ENCODE measurements around the gene DIPK1C.

The DIPK1C gene

DNA sequence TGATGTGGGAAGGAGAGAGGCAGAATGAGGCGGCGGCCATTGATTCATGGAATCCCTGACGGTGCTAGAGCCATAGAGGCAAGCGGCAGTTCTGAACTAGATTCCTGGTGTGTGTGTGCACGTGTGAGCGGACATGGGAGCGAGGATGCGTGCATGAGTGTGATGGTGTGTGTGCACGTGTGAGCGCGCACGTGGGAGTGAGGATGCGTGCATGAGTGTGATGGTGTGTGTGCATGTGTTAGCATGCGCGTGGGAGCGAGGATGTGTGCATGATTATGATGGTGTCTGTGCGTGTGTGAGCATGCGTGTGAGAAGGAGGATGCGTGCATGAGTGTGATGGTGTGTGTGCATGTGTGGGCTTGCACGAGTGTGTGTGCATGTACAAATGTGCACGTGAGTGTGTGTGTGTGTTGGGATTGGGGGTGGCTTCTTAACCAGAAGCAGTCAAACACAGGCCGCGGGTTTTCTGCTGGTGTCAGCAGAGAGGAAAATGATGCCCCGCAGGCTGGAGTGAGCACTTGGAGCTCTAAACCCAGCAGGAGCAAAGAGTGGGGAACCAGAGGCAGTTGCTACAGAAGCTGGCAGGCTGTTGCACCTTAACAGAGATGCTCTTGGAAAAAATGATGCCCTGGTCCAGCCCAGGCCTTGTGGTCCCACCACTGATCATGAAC is 29.5 kb downstream of the DIPK1C start:
- TF ChIP-seq, protein P1, sequence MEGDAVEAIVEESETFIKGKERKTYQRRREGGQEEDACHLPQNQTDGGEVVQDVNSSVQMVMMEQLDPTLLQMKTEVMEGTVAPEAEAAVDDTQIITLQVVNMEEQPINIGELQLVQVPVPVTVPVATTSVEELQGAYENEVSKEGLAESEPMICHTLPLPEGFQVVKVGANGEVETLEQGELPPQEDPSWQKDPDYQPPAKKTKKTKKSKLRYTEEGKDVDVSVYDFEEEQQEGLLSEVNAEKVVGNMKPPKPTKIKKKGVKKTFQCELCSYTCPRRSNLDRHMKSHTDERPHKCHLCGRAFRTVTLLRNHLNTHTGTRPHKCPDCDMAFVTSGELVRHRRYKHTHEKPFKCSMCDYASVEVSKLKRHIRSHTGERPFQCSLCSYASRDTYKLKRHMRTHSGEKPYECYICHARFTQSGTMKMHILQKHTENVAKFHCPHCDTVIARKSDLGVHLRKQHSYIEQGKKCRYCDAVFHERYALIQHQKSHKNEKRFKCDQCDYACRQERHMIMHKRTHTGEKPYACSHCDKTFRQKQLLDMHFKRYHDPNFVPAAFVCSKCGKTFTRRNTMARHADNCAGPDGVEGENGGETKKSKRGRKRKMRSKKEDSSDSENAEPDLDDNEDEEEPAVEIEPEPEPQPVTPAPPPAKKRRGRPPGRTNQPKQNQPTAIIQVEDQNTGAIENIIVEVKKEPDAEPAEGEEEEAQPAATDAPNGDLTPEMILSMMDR (IDR thresholded peaks at IDR 0.05; ENCODE audit: low read depth, low read length), result no peak
- H3K4me3 ChIP-seq (replicated peaks in 1 of 2; ENCODE audit: low read depth in 2 of 2, low read length in 2 of 2), result no peak overlapping the region

GRCh38 chr18:74425876-74426275 is 31.2 kb downstream of the DIPK1C start:
- DNase-seq (ENCODE audit: low read depth in 2 of 2), result no peak
- TF ChIP-seq, protein P1 (IDR thresholded peaks at IDR 0.05; ENCODE audit: low read depth, low read length), result no peak

More for the DNA sequence above, 29.5 kb downstream of the DIPK1C start:
- no peak for DNase-seq (ENCODE audit: low read depth in 2 of 2)

DNA sequence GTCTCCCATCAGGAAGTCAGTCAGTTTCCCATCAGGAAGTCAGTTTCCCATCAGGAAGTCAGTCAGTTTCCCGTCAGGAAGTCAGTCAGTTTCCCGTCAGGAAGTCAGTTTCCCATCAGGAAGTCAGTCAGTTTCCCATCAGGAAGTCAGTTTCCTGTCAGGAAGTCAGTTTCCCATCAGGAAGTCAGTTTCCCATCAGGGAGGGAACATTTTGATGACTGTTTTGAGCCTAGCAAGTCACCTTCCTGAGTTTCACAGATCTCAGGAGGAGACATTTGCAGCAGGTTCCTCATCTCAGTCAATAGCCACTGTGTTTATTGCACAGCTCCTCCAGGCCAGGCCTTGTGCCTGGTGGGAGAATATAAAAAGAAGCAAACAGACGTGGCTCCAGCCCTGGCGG is 31.9 kb downstream of the DIPK1C start:
- DNase-seq (ENCODE audit: low read depth in 2 of 2), result no peak
- no peak overlapping the region for H3K4me3 ChIP-seq (replicated peaks in 1 of 2; ENCODE audit: low read depth in 2 of 2, low read length in 2 of 2)
- TF ChIP-seq, protein P1 (IDR thresholded peaks at IDR 0.05; ENCODE audit: low read depth, low read length), result no peak

More at GRCh38 chr18:74425876-74426275, 31.2 kb downstream of the DIPK1C start:
- H3K4me3 ChIP-seq (replicated peaks in 1 of 2; ENCODE audit: low read depth in 2 of 2, low read length in 2 of 2), result no peak overlapping the region

GRCh38 chr18:74422541-74422940 is 34.6 kb downstream of the DIPK1C start:
- no peak overlapping the region for H3K4me3 ChIP-seq (replicated peaks in 1 of 2; ENCODE audit: low read depth in 2 of 2, low read length in 2 of 2)
- TF ChIP-seq, protein P1 (IDR thresholded peaks at IDR 0.05; ENCODE audit: low read depth, low read length), result no peak
- DNase-seq (ENCODE audit: low read depth in 2 of 2), result no peak

GRCh38 chr18:74420926-74421325 is 36.2 kb downstream of the DIPK1C start:
- H3K4me3 ChIP-seq (replicated peaks in 1 of 2; ENCODE audit: low read depth in 2 of 2, low read length in 2 of 2), result no peak overlapping the region
- TF ChIP-seq, protein P1 (IDR thresholded peaks at IDR 0.05; ENCODE audit: low read depth, low read length), result no peak
- no peak for DNase-seq (ENCODE audit: low read depth in 2 of 2)

DNA sequence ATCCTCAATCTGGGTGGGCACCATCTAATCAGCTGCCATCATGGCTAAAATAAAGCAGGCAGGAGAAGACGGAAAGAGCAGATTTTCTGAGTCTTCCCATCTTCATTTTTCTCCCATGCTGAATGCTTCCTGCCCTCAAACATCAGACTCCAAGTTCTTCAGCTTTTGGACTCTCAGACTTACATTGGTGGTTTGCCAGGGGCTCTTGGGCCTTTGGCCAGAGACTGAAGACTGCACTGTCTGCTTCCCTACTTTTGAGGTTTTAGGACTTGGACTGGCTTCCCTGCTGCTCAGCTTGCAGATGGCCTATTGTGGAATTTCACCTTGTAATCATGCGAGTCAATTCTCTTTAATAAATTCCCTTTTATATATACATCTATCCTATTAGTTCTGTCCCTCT is 36.6 kb downstream of the DIPK1C start:
- DNase-seq (ENCODE audit: low read depth in 2 of 2), result peak in 1 of 2 donors; percentile 10
- H3K4me3 ChIP-seq (replicated peaks in 1 of 2; ENCODE audit: low read depth in 2 of 2, low read length in 2 of 2), result no peak overlapping the region
- TF ChIP-seq, protein P1 (IDR thresholded peaks at IDR 0.05; ENCODE audit: low read depth, low read length), result no peak

- H3K4me3 ChIP-seq (replicated peaks in 1 of 2; ENCODE audit: low read depth in 2 of 2, low read length in 2 of 2), result no peak overlapping the region
- DNase-seq (ENCODE audit: low read depth in 2 of 2), result no peak
- TF ChIP-seq, protein P1 (IDR thresholded peaks at IDR 0.05; ENCODE audit: low read depth, low read length), result no peak
These were observed 37.3 kb downstream of the DIPK1C start for GRCh38 chr18:74419761-74420160.

All from cardiac fibroblast (primary cell).